ENCODE measurements around the gene SNX12. TPM values are rescaled to one million over a fixed set of nuclear protein-coding genes. Genes with fewer than 3 reads are reported as not detected.
"Not testable (repeated sequence)": the region's sequence is repeated elsewhere in the genome, so short reads cannot be mapped to it uniquely, and the experiment has no call there.

Gene SNX12
- polyA plus RNA-seq, 4 donors = 53.1 to 57.3 (median 55.1) TPM

GRCh38 chrX:71095033-71095432 is 26.9 kb upstream of the SNX12 start:
- no peak for DNase-seq (ENCODE audit: low read depth in 4 of 4, low spot score in 3 of 4)

GRCh38 chrX:71091263-71091662 is 23.1 kb upstream of the SNX12 start:
- DNase-seq (ENCODE audit: low read depth in 4 of 4, low spot score in 3 of 4) = no peak

- DNase-seq (ENCODE audit: low read depth in 4 of 4, low spot score in 3 of 4) = no peak
Observed at GRCh38 chrX:71085900-71086299, 17.8 kb upstream of the SNX12 start.

- DNase-seq (ENCODE audit: low read depth in 4 of 4, low spot score in 3 of 4) = no peak
Observed at GRCh38 chrX:71082822-71083221, 14.7 kb upstream of the SNX12 start.

GRCh38 chrX:71082124-71082647 is 14.1 kb upstream of the SNX12 start:
- no peak for DNase-seq (ENCODE audit: low read depth in 4 of 4, low spot score in 3 of 4)

GRCh38 chrX:71081330-71082123 is 13.4 kb upstream of the SNX12 start:
- no peak for DNase-seq (ENCODE audit: low read depth in 4 of 4, low spot score in 3 of 4)

GRCh38 chrX:71070531-71070930 is 2.4 kb upstream of the SNX12 start:
- DNase-seq (ENCODE audit: low read depth in 4 of 4, low spot score in 3 of 4) = no peak

GRCh38 chrX:71067712-71068043 is 456 bp downstream of the SNX12 start:
- DNase-seq (ENCODE audit: low read depth in 4 of 4, low spot score in 3 of 4) = peak in 1 of 4 donors; percentile 15

- no peak for DNase-seq (ENCODE audit: low read depth in 4 of 4, low spot score in 3 of 4)
Observed at GRCh38 chrX:71067089-71067488, 1.0 kb downstream of the SNX12 start.

GRCh38 chrX:71060127-71060526 is 8.0 kb downstream of the SNX12 start:
- DNase-seq (ENCODE audit: low read depth in 4 of 4, low spot score in 3 of 4) = no peak

GRCh38 chrX:71057848-71058530 is 10.1 kb downstream of the SNX12 start:
- DNase-seq (ENCODE audit: low read depth in 4 of 4, low spot score in 3 of 4) = no peak

- no peak for DNase-seq (ENCODE audit: low read depth in 4 of 4, low spot score in 3 of 4)
Observed at GRCh38 chrX:71056867-71057266, 11.3 kb downstream of the SNX12 start.

- DNase-seq (ENCODE audit: low read depth in 4 of 4, low spot score in 3 of 4) = peak in 2 of 4 donors; percentile 6 to 18
Observed at GRCh38 chrX:71053217-71053621, 14.9 kb downstream of the SNX12 start.

- DNase-seq (ENCODE audit: low read depth in 4 of 4, low spot score in 3 of 4) = no peak
Observed at GRCh38 chrX:71052721-71053120, 15.4 kb downstream of the SNX12 start.

- DNase-seq (ENCODE audit: low read depth in 4 of 4, low spot score in 3 of 4) = not testable (repeated sequence)
Observed at GRCh38 chrX:71047891-71048290, 20.2 kb downstream of the SNX12 start.

- DNase-seq (ENCODE audit: low read depth in 4 of 4, low spot score in 3 of 4) = no peak
Observed at GRCh38 chrX:71017396-71017939, 50.7 kb downstream of the SNX12 start.

Other genes starting within 250 kb of the SNX12 start
- under 1 TPM in 3 of 4 donors, not detected in 1; 0.05 to 0.10 (median 0.08) TPM for gene TEX11, start 159.6 kb downstream of the SNX12 start, polyA plus RNA-seq (ENCODE audit: insufficient read length in 4 of 4)
- 1 to 10 TPM; 2.4 to 2.7 (median 2.5) TPM for gene SLC7A3, start 137.2 kb downstream of the SNX12 start, polyA plus RNA-seq (ENCODE audit: insufficient read length in 4 of 4)
- 10 to 100 TPM; 23.8 to 29.3 (median 27.8) TPM for gene FOXO4, start 27.5 kb upstream of the SNX12 start, polyA plus RNA-seq (ENCODE audit: insufficient read length in 4 of 4)
- not detected for gene CXorf65, start 38.4 kb upstream of the SNX12 start, polyA plus RNA-seq (ENCODE audit: insufficient read length in 4 of 4)
- gene IL2RG, start 43.2 kb upstream of the SNX12 start, polyA plus RNA-seq (ENCODE audit: insufficient read length in 4 of 4) = 1 to 10 TPM in 3 of 4 donors, under 1 TPM in 1; 0.93 to 2.3 (median 1.2) TPM
- gene MED12, start 50.3 kb upstream of the SNX12 start, polyA plus RNA-seq (ENCODE audit: insufficient read length in 4 of 4) = 10 to 100 TPM; 39.7 to 47.4 (median 41.4) TPM
- gene NLGN3, start 76.5 kb upstream of the SNX12 start, polyA plus RNA-seq (ENCODE audit: insufficient read length in 4 of 4) = 1 to 10 TPM; 4.3 to 6.3 (median 4.9) TPM
- 10 to 100 TPM; 42.1 to 55.6 (median 45.5) TPM for gene GJB1, start 154.9 kb upstream of the SNX12 start, polyA plus RNA-seq (ENCODE audit: insufficient read length in 4 of 4)
- 10 to 100 TPM; 57.7 to 65.6 (median 59.7) TPM for gene ZMYM3, start 185.8 kb upstream of the SNX12 start, polyA plus RNA-seq (ENCODE audit: insufficient read length in 4 of 4)
- 100 to 1,000 TPM; 557 to 597 (median 565) TPM for gene NONO, start 215.3 kb upstream of the SNX12 start, polyA plus RNA-seq (ENCODE audit: insufficient read length in 4 of 4)
- gene ITGB1BP2, start 233.4 kb upstream of the SNX12 start, polyA plus RNA-seq (ENCODE audit: insufficient read length in 4 of 4) = 1 to 10 TPM; 1.2 to 1.5 (median 1.3) TPM

Measured in right renal pelvis (tissue), 4 donors.